ENCODE measurements around the gene C15orf40.
A peak's percentile ranks its signal among the peaks of the same experiment; 100 is the strongest.
"Not testable (repeated sequence)": the region's sequence is repeated elsewhere in the genome, so short reads cannot be mapped to it uniquely, and the experiment has no call there.

C15orf40 gene

GRCh38 chr15:82952158-82953081, 59.0 kb downstream of the C15orf40 start, which contains the start of gene HOMER2:
TSS of gene HOMER2 (minus strand) at chr15:82952720. CDS start at chr15:82952535, 185 bp downstream.
- peak in 1 of 2 donors; percentile 17 for DNase-seq (ENCODE audit: low read depth in 2 of 2)

- DNase-seq (ENCODE audit: low read depth in 2 of 2): no peak
Observed at GRCh38 chr15:82951472-82952157, 59.8 kb downstream of the C15orf40 start.

GRCh38 chr15:82950746-82951370, 60.6 kb downstream of the C15orf40 start:
- DNase-seq (ENCODE audit: low read depth in 2 of 2): no peak

GRCh38 chr15:82950295-82950694, 61.1 kb downstream of the C15orf40 start:
- DNase-seq (ENCODE audit: low read depth in 2 of 2): no peak

GRCh38 chr15:82946155-82946701, 65.2 kb downstream of the C15orf40 start:
- no peak for DNase-seq (ENCODE audit: low read depth in 2 of 2)

- DNase-seq (ENCODE audit: low read depth in 2 of 2): no peak
Observed at GRCh38 chr15:82945326-82945725, 66.1 kb downstream of the C15orf40 start.

GRCh38 chr15:82944821-82945220, 66.6 kb downstream of the C15orf40 start:
- no peak for DNase-seq (ENCODE audit: low read depth in 2 of 2)

- no peak for DNase-seq (ENCODE audit: low read depth in 2 of 2)
Observed at GRCh38 chr15:82944056-82944455, 67.4 kb downstream of the C15orf40 start.

- no peak for DNase-seq (ENCODE audit: low read depth in 2 of 2)
Observed at GRCh38 chr15:82943176-82943575, 68.3 kb downstream of the C15orf40 start.

GRCh38 chr15:82942691-82943090, 68.7 kb downstream of the C15orf40 start:
- DNase-seq (ENCODE audit: low read depth in 2 of 2): no peak

GRCh38 chr15:82939678-82940077, 71.8 kb downstream of the C15orf40 start:
- not testable (repeated sequence) for DNase-seq (ENCODE audit: low read depth in 2 of 2)

Data from stimulated activated CD4-positive, alpha-beta T cell treated with anti-CD3 and anti-CD28 coated beads, Interleukin-1b, Interleukin-23, amount 100 ng/mL, for 4 hours (primary cell).